ENCODE results near the gene RYK. TPM values are rescaled to one million over a fixed set of nuclear protein-coding genes. Genes with fewer than 3 reads are reported as not detected.
"Not testable (repeated sequence)": the region's sequence is repeated elsewhere in the genome, so short reads cannot be mapped to it uniquely, and the experiment has no call there.

Gene RYK
- total RNA-seq, 1 experiment from 2014 or later: 54.2 TPM

DNA sequence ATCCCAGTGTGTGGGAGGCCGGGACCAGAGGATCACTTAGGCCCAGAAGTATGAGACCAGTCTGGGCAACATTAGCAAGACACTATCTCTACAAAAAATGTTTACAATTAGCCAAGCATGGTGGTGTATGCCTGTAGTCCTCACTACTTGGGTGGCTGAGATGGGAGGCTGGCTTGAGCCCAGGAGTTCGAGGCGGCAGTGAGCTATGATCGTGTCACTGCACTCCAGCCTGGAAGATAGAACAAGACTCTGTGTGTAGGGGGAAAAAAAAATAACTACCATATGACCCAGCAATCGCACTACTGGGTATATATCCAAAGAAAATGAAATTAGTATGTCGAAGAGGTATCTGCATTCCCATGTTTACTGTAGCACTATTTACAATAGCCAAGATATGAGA lies 22.6 kb downstream of the RYK start:
- POLR2A ChIA-PET: no interaction called here
- CTCF ChIA-PET: interaction anchor here (0.6 to 1.0 kb wide), 2 partner anchors 12 to 15 kb away, joined by 4 read pairs; no protein-coding TSS in a partner anchor

DNA sequence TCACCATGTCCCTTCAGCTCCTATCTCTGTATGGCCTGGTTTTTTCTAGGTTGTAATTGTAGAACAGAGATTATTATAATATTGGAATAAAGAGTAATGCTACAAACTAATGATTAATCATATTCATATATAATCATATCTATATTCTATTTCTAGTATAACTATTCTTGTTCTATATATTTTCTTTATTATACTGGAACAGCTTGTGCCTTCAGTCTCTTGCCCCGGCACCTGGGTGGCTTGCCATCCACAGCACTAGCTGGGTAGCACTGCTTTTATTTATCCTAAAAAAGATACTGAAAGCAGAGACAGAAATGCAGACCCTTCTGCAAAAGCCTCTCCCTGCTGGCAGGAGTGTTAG lies 25.9 kb downstream of the RYK start:
- ATAC-seq; H3K27me3 Mint-ChIP-seq (ENCODE audit: low read depth); DNase-seq (ENCODE audit: low spot score); H3K4me3 Mint-ChIP-seq; H3K36me3 Mint-ChIP-seq; H3K9me3 Mint-ChIP-seq; H3K27ac Mint-ChIP-seq: not testable (repeated sequence)
- ChIA-PET CTCF (interaction anchor here (0.5 to 7.1 kb wide), 20 partner anchors 8 to 290 kb away, joined by 3 to 84 read pairs (median 4); partner anchors contain the start of gene RYK), POLR2A (interaction anchor here (0.6 kb wide), 1 partner anchor 92 kb away, joined by 4 read pairs; no protein-coding TSS in a partner anchor)
- peaks cover 44% of the 10 kb centered on the region for H3K4me1 Mint-ChIP-seq

More for the DNA sequence above, 22.6 kb downstream of the RYK start:
- Mint-ChIP-seq H3K27me3 (ENCODE audit: low read depth) (no peaks in the 10 kb centered on the region), H3K27ac (peak overlapping the region; percentile 46; the same call in 1 of the 2 replicates), H3K9me3 (no peaks in the 10 kb centered on the region), H3K4me3 (no peak overlapping the region), H3K36me3 (no peaks in the 10 kb centered on the region), H3K4me1 (peaks cover 52% of the 10 kb centered on the region)
- DNase-seq (ENCODE audit: low spot score): no peak
- no peak for ATAC-seq
- no peak for TF ChIP-seq CREB1 (CRISPR knock-in tag; IDR thresholded peaks at IDR 0.05)
- no peak for TF ChIP-seq MXD4 (CRISPR knock-in tag; IDR thresholded peaks at IDR 0.05; ENCODE audit: borderline replicate concordance)
- TF ChIP-seq GABPB1 (CRISPR knock-in tag; IDR thresholded peaks at IDR 0.05): no peak
- TF ChIP-seq, protein P1, sequence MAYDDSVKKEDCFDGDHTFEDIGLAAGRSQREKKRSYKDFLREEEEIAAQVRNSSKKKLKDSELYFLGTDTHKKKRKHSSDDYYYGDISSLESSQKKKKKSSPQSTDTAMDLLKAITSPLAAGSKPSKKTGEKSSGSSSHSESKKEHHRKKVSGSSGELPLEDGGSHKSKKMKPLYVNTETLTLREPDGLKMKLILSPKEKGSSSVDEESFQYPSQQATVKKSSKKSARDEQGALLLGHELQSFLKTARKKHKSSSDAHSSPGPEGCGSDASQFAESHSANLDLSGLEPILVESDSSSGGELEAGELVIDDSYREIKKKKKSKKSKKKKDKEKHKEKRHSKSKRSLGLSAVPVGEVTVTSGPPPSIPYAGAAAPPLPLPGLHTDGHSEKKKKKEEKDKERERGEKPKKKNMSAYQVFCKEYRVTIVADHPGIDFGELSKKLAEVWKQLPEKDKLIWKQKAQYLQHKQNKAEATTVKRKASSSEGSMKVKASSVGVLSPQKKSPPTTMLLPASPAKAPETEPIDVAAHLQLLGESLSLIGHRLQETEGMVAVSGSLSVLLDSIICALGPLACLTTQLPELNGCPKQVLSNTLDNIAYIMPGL (CRISPR knock-in tag; IDR thresholded peaks at IDR 0.05): no peak
- TF ChIP-seq, protein P2, sequence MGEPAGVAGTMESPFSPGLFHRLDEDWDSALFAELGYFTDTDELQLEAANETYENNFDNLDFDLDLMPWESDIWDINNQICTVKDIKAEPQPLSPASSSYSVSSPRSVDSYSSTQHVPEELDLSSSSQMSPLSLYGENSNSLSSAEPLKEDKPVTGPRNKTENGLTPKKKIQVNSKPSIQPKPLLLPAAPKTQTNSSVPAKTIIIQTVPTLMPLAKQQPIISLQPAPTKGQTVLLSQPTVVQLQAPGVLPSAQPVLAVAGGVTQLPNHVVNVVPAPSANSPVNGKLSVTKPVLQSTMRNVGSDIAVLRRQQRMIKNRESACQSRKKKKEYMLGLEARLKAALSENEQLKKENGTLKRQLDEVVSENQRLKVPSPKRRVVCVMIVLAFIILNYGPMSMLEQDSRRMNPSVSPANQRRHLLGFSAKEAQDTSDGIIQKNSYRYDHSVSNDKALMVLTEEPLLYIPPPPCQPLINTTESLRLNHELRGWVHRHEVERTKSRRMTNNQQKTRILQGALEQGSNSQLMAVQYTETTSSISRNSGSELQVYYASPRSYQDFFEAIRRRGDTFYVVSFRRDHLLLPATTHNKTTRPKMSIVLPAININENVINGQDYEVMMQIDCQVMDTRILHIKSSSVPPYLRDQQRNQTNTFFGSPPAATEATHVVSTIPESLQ (CRISPR knock-in tag; IDR thresholded peaks at IDR 0.05): no peak
- TF ChIP-seq, protein P3, sequence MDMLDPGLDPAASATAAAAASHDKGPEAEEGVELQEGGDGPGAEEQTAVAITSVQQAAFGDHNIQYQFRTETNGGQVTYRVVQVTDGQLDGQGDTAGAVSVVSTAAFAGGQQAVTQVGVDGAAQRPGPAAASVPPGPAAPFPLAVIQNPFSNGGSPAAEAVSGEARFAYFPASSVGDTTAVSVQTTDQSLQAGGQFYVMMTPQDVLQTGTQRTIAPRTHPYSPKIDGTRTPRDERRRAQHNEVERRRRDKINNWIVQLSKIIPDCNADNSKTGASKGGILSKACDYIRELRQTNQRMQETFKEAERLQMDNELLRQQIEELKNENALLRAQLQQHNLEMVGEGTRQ (CRISPR knock-in tag; IDR thresholded peaks at IDR 0.05): no peak
- TF ChIP-seq, protein P4, sequence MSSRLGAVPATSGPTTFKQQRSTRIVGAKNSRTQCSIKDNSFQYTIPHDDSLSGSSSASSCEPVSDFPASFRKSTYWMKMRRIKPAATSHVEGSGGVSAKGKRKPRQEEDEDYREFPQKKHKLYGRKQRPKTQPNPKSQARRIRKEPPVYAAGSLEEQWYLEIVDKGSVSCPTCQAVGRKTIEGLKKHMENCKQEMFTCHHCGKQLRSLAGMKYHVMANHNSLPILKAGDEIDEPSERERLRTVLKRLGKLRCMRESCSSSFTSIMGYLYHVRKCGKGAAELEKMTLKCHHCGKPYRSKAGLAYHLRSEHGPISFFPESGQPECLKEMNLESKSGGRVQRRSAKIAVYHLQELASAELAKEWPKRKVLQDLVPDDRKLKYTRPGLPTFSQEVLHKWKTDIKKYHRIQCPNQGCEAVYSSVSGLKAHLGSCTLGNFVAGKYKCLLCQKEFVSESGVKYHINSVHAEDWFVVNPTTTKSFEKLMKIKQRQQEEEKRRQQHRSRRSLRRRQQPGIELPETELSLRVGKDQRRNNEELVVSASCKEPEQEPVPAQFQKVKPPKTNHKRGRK (CRISPR knock-in tag; IDR thresholded peaks at IDR 0.05; ENCODE audit: borderline replicate concordance): no peak
- TF ChIP-seq, protein P5, sequence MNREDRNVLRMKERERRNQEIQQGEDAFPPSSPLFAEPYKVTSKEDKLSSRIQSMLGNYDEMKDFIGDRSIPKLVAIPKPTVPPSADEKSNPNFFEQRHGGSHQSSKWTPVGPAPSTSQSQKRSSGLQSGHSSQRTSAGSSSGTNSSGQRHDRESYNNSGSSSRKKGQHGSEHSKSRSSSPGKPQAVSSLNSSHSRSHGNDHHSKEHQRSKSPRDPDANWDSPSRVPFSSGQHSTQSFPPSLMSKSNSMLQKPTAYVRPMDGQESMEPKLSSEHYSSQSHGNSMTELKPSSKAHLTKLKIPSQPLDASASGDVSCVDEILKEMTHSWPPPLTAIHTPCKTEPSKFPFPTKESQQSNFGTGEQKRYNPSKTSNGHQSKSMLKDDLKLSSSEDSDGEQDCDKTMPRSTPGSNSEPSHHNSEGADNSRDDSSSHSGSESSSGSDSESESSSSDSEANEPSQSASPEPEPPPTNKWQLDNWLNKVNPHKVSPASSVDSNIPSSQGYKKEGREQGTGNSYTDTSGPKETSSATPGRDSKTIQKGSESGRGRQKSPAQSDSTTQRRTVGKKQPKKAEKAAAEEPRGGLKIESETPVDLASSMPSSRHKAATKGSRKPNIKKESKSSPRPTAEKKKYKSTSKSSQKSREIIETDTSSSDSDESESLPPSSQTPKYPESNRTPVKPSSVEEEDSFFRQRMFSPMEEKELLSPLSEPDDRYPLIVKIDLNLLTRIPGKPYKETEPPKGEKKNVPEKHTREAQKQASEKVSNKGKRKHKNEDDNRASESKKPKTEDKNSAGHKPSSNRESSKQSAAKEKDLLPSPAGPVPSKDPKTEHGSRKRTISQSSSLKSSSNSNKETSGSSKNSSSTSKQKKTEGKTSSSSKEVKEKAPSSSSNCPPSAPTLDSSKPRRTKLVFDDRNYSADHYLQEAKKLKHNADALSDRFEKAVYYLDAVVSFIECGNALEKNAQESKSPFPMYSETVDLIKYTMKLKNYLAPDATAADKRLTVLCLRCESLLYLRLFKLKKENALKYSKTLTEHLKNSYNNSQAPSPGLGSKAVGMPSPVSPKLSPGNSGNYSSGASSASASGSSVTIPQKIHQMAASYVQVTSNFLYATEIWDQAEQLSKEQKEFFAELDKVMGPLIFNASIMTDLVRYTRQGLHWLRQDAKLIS (CRISPR knock-in tag; IDR thresholded peaks at IDR 0.05; ENCODE audit: borderline replicate concordance): no peak
- no peak for TF ChIP-seq RORB (CRISPR knock-in tag; IDR thresholded peaks at IDR 0.05)
- TF ChIP-seq, protein P6, sequence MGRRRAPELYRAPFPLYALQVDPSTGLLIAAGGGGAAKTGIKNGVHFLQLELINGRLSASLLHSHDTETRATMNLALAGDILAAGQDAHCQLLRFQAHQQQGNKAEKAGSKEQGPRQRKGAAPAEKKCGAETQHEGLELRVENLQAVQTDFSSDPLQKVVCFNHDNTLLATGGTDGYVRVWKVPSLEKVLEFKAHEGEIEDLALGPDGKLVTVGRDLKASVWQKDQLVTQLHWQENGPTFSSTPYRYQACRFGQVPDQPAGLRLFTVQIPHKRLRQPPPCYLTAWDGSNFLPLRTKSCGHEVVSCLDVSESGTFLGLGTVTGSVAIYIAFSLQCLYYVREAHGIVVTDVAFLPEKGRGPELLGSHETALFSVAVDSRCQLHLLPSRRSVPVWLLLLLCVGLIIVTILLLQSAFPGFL (CRISPR knock-in tag; IDR thresholded peaks at IDR 0.05; ENCODE audit: borderline replicate concordance): no peak
